GM21737 (cell line): Measurements from ENCODE around the gene TMEFF2.

Experiments used
- ATAC-seq: cut with Tn5 transposase; IDR thresholded peaks from one replicate; pipeline ENCODE4 v1.9.1; 2021; ENCODE audit warnings: mild to moderate bottlenecking, moderate library complexity; ENCODE audit not compliant: unreplicated experiment

Gene TMEFF2

DNA sequence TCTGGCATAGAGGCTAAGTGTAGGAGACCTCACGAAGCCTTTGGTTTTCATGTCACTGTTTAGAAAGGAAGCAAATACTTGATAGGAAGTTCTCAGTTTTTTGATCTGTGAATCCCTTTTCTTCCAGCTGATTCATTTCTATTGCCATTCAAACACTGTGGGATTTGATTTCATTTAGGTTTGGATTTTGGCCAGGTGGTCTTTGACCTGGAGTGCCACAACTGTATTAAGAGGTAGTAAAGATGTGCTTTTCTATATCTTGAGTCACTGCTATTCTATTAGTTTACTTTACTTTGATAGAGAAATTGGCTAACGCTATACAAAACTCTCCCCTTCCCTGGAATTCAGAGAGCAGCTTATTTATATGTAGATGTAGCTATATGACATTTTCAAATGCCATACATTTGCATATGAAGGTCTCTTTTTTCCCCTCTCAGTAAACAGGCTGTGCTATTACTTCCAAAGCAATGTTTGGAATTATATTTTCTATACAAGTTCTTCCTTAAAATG lies 215.5 kb downstream of the TMEFF2 start:
- no peak for ATAC-seq

DNA sequence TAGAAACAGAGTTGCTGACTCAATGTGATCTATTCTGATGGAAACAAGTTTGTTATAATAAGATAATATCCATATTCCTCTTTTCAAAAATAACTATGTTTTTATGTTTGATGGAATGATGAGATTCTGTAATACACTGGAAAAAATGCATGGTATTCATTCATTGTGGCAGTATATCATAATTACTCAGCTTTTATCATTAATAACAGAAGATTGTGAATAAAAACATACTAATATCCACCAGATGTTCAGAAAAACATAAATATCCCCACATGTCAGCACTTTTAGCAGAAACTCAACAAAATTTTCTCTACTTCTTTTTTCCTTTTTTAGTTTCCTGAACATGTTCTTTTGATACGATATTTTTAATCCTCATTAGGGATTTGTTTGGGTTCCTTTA lies 217.0 kb downstream of the TMEFF2 start:
- no peak for ATAC-seq

DNA sequence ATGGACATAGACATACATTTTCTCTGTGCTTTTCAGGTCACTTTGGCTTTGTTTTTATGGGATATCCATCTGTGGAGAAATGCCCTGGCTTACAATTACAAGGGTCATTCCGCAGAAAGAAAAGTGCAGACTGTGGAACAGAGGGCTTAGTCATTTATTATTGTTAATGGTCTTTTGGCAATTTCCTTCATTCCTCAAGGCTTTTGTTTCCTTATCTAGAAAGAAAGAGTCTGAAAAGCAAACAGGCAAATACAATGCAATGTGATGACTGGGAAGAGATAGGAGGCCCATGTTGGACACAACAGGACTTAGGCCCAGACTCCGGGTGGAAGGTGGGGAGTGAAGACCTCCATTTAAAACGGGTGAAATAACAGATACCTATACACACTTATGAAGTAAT lies 218.3 kb downstream of the TMEFF2 start:
- ATAC-seq = no peak

DNA sequence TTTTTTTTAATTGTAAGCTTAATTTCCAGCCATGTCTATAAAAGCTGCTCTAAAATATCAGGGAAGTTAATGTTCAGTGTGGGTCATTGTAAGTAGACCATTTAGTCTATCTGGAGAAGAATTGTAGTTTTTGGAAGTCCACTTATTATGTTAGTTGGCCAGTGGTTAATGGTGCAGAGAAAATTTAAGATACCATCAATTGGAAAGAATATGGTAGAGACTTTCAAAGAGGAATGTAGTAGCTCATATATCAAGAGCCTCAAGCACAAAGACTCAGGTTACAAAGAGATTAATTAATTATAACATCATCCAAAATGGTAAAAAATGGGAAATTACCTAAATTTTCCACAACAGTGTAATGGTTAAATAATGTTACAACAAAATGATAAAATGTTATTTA lies 220.1 kb downstream of the TMEFF2 start:
- no peak for ATAC-seq

DNA sequence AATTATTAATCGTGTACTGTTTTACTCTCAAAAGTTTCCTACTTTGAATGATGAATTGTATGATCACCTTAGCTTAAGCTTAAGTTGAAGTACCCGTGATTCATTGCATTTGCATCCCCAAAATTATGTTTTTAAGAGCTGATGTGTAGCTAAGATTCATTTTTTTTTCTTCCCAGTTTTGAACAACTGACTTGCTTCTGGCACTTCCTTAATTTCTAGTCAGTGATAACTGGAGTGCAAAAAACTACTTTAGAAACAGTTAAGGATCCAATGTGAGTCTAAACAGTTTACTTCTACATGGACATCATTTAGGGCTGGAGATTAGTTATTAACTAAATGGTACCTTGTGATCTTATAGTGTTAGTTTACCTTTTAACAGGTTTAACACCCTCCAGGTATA lies 223.9 kb downstream of the TMEFF2 start:
- ATAC-seq = no peak

DNA sequence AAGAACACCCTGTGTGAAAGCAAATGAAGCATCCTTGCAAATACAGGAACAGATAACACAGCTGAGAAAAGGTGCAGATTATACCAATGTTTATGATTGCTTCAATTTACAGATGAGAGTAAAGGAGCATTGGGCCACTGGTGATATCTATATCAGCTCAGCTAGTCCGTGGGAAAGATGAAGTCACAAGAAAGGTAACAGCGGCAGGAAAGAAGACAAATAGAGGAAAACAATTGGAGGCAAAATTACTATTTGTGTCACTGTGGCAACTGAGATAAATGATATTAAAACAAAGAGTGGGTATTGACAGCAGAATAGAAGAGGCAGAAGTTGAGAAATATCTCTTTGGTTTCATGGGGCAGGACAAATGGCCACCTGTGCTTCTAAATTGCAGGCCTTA lies 226.6 kb downstream of the TMEFF2 start:
- no peak for ATAC-seq

DNA sequence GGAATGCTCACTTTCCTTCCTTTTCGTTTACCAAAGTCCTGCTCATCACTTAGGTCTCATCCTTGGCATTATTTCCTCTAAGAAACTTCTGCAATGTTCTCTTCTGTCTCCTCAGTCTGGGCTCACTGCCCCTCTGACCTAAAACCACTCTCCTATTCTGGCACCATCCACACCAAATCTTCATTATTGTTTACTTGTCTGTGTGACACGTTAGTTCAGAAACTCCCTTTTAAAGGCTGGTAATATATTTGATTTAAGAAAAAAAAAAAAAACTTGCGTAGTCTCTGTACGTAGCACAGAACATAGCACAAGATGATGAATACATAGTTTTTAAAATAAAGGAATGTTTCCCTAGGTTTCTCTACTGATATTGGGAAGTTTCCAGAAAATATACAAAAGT lies 229.0 kb downstream of the TMEFF2 start:
- no peak for ATAC-seq

DNA sequence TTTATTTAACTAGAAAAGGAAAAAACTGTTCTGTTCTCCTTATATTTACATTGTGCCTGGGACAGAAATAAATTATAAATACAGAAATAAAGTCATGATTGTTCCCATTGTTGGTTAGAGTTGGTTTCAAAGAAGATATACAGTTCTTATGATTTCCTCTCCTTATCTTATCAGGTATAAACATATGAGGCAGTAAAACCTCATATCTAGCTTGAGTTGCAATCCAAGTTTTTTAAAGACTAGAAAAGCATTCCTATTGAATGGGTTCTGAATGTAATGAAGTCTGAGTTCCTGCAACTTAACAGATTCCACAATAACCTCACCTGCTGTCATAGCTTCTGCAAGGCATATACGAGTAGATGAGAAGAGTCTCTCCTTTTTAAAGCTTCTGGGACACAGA lies 233.2 kb downstream of the TMEFF2 start:
- no peak for ATAC-seq

DNA sequence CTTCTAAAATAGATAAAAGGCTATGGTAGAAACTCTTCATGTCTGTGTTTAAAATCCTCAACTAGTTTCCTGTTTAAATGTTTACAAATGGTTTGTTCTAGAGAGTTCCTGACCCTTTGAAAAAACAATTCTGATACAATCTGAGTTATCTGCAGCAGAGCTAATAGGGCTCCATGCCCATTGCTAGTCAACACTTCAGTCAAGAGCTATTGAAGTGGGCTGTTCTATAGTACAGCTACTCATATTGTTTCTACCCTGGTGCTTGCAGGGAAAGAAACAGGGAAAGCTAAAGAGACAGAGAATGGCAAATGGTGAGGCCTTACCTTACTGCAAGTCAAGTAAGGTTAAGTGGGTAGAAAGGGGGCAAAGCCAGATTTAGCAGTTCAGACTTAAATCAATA lies 235.5 kb downstream of the TMEFF2 start:
- no peak for ATAC-seq

DNA sequence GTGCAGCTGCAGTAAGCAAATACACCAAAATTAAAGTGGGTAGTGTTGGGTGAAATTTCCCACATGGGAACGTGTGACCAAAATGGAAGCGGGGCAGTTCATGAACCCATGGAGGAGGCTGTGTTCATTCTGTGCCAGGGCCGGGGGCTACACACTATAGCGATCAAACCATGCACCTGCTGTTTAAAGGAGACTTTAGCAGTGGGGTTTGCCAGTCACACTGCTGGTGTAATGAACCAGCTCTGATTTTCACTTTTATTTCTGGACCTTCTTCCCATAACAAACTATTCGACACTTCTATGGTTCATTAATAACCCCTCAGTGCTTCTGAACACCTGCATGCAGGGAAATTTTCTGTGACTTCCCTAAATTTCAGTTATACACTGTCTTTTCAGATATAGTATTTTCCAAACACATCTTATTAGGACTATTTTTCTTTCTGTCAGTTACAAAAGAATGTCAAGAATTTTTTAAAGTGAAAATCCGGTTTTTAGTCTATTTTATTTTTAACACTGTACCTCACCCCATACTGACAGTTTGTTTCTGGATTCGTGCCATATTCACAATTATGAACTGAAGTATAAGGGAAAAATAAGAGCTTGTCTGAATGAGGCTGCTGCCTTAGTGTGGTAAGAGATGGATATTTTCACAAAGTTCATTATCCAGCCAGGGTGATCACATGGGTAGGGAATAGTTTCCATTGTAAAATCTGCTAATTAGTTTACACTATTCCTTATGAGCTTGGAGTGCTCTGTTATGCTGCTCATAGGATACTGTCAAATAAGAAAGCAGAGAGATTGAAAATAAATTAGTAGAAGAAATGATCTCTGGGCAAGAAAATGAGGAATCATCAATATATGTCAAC lies 236.5 kb downstream of the TMEFF2 start:
- ATAC-seq = no peak

DNA sequence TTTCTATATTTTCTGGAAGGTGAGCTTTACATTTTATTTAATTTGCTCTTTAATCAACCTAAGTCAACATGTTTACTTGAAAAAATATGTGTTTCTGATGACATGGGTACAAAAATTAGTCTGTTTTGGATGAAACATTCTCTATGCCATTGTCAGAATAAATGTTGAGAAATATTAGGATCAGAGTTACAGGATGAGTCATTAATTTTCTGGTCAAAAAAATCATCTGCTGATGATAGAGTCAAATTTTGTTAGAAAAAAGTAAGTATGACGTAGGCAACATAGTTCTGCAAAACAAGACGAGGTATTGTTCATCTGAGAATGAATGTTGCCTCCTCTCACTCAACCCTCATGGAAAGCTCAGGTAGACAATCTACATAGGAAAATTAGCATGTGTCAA lies 240.3 kb downstream of the TMEFF2 start:
- no peak for ATAC-seq

DNA sequence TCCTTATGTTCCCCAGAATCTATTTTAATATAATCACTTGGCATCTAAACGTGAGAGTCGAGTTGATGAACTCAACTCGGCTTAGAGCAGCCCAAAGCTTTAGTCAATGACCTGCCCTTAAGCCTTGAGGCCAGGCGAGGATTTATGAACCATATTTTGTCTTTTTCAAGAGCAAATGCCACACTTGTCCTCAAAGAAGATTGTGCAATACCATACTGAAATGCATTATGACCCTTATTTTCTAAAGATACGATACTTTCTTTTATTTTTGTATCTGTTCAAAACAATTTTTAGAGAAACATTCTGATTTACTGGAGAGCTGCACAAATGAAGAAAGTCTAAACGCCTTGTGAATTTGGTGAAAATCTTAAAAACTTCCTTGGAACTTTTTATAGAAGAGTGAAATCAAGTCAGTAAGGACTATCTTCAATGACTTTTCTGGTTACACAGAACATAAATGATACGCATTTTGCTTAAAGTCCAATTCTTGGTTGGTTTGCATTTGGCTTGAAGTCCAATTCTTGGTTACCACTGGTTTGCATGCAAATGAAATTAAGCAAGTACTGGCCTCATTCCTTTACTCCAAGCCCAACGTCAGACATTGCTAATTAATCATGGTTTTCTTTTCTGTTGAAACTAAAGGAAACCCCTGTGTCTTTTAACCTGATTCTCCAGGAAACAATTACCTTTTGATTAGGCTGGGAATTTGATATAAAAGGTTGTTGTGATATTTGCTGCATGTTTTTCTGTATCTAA lies 242.0 kb downstream of the TMEFF2 start:
- ATAC-seq = no peak

DNA sequence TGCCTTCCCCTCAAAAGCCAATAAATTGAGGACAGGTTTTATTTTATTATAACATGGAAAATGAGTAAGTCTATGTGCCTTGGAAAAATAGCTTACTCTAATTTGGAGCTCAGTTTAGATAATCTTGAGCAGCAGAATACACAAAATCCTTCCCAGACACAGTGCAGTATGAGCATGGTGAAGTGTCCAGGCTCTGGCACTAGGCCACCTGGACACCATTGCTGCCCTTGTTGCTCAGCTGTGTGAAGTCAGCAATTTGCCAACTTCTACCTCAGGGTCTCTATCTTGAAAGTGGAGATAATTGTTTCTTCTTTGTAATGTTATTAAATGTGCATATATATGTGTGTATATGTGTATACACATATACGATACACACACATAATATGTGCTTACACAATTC lies 242.9 kb downstream of the TMEFF2 start:
- no peak for ATAC-seq

DNA sequence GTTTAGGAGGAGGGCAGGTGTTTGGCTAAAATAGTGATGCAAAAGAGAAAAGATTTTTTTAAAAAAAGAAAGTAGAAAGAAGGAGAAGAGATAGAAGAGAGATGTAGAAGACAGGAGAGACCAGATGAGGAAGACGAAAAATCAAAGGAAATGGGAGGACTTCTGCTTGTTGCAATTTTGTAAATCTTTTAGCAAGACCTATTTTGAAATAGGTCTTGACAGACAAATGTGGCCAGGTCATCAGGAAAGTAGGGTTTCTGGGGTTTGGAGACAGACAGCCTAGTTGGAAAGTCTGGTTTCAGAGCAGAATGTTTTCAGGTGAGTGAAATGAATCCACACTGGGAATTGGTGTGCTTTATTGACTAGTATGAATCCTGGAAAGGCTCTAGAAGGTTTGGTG lies 243.4 kb downstream of the TMEFF2 start:
- no peak for ATAC-seq

DNA sequence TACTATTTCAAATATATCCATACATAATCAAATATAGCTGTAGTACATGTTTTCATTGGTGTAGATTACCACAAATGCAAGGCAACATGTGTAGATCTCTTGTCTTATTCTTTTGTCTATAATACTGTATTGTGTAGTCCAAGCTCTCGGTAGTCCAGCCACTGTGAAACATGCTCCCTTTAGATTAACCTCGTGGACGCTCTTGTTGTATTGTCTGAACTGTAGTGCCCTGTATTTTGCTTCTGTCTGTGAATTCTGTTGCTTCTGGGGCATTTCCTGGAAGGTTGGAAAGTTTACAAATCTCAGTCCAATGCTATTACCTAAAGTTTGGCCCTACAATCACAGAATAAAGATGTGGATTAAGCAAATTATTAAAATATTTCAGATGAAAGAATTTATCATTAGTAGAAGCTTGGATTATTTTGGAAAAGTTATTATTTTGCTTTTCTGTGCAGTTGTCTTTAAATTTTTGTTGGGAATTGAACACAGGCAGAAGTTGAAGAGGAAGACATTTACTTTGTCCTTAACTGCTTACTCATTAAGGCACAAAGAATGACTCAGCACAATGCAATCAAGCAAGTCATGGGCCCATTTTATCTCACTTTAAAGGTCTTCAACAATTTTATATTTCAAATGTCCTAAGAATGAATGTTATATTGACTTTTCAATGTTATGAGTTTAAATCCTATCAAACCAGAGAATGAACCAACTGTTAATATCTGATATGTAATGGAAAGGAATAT lies 244.4 kb downstream of the TMEFF2 start:
- ATAC-seq = no peak

DNA sequence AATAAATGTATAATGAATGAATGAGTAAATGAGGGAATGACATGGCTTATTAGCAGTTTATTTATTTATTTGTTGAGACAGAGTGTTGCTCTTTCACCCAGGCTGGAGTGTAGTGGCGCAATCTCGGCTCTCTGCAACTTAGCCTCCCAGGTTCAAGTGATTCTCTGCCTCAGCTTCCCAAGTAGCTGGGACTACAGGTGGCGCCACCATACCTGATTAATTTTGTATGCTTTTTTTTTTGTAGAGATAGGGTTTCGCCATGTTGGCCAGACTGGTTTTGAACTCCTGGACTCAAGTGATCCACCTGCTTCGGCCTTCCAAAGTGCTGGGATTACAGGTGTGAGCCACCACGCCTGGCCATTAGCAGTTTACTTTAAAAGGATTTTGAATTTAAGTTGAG lies 247.5 kb downstream of the TMEFF2 start:
- no peak for ATAC-seq

DNA sequence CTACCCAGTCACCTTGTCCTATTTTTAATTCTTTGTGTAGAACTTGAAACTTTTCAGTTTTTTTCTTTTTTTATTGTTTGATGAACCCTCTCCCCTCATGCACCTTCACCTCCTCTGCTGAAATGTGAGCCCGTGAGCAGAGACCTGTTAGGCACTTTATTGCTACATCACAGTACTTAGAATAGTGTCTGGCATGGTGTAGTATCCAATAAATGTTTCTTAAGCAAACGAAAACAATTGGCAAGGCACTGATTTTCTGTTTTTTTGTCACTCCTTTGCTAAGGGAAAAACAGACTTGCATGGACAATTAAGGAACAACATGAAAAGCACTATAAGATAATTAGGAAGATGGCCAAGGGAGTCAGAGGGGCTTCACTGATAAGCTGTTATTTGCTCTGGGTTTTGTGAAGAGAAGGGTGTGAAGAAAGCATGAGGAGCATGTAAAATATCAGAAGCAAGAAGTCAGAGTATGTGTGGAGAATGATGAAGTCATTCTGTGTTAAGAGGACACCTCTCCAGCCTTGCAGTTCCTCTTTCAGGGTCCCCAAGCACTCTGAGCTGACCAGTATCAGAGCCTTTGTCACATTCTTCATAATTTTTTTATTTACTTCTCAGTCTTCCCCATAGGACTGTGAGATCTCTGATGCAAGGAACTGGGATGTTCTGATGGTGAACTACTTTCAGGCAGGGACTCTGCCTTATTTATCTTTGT lies 248.1 kb downstream of the TMEFF2 start:
- ATAC-seq = no peak

DNA sequence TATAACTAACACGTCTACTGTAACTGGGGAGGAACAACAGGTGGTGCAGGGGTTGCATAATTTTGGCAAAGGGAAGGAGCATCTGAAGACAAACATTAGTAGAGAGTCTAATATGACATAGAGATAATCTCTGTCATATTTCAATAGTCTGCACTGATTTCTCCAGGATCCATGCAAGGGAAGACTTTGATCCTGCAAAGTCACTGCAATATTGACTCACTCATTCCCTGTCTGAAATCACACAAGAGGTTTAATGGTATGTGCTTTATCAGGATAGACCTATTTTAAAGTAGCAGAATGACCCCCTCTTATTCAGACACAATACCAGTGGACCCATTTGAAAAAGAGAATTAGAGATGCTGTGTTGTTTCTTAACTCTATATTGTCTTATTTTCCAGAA lies 249.1 kb downstream of the TMEFF2 start:
- no peak for ATAC-seq

DNA sequence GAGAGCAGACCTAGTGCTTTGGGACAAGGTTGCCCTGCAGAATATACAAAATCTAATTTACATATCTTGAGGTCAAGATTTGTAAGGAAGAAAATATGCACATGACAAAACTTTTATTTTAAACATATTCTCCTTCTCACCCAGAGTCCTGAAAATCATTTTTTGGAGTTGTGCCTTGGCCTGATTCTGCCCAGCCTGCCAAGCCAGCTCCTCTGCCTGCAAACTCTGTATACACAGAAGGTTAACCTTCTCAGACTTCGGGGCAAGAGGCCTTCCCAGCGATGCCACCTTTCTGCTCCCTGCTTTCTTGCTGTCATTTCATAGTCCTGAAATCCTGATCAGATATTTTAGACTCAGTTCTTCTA lies 252.0 kb downstream of the TMEFF2 start:
- no peak for ATAC-seq

DNA sequence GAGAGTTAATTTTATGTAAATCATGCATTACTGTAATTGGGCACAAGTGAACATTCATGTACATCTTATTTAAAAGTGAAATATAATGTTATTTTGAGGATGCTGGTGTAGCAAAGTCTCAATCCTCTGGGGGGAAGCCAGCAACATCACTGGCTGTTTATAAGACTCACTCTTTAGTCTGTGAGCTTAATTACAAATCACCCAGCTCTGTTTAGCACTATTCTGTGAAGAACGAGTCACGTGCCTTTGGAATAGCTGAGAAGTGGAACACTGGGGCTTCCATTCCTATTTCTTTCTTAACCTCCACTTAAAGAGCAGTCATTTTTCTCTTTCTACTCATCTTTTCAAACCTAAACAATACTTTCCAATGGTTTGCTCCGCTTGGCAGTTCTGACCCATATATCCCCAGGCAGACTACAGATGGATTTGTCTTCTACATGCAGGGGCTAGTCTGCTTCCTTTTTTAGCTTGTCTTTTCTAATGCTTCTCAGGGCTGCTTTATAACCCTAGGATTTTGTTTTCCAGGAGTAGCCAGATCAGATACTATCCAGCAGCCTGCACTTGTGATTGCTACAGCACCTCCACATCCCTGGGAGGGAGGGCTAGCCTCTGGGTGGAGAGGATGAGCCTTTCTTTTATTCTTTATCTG lies 252.5 kb downstream of the TMEFF2 start:
- ATAC-seq = no peak
